HepG2 (cell line): Measurements from ENCODE around the gene CHMP1A. TPM values are rescaled to one million over a fixed set of nuclear protein-coding genes. Genes with fewer than 3 reads are reported as not detected.

Experiments
- AFF4 ChIP-seq: sonication (generic); formaldehyde crosslinking; IDR thresholded peaks from 2 replicates; pipeline ENCODE4 v1.4.0; 2020; ENCODE audit warnings: missing genetic modification reagents
- ARID2 ChIP-seq: sonication (generic); formaldehyde crosslinking; IDR thresholded peaks from 2 replicates; pipeline ENCODE4 v1.8.1; 2022; ENCODE audit warnings: mild to moderate bottlenecking, missing genetic modification reagents, borderline replicate concordance
- CREM ChIP-seq, 2 experiments: sonication (generic) in 1 of 2; formaldehyde crosslinking in 1 of 2; IDR thresholded peaks; 2 replicates each; pipeline versions ENCODE4 v1.4.0 to v1.6.1; 2016 to 2020; ENCODE audit warnings: antibody characterized with exemption in 1 of 2, mild to moderate bottlenecking in 1 of 2, missing genetic modification reagents in 1 of 2
- HNF4G ChIP-seq, 2 experiments: sonication (generic) in 1 of 2; formaldehyde crosslinking in 1 of 2; IDR thresholded peaks; 2 replicates each; pipeline versions ENCODE4 v1.4.0 to v1.6.1; 2011 to 2020; ENCODE audit warnings: borderline replicate concordance in 2 of 2, low read depth in 2 of 2, mild to moderate bottlenecking in 2 of 2, low read length in 1 of 2, missing genetic modification reagents in 1 of 2, moderate library complexity in 1 of 2
- HOXA9 ChIP-seq: sonication (generic); formaldehyde crosslinking; IDR thresholded peaks from 2 replicates; pipeline ENCODE4 v1.8.1; 2022; ENCODE audit warnings: missing genetic modification reagents, mild to moderate bottlenecking, moderate library complexity, borderline replicate concordance
- KDM3A ChIP-seq: IDR thresholded peaks from 2 replicates; pipeline ENCODE4 v1.6.1; 2018; ENCODE audit warnings: low read depth, missing compliant biosample characterization
- LCORL ChIP-seq, 2 experiments: fragments of 450-650 bp in 1 of 2; sonication (generic) in 1 of 2; formaldehyde crosslinking in 1 of 2; IDR thresholded peaks; 2 replicates each; pipeline versions ENCODE4 v1.5.0 to v1.6.1; 2017 to 2020; ENCODE audit warnings: antibody characterized with exemption in 1 of 2, missing genetic modification reagents in 1 of 2
- MIER3 ChIP-seq: IDR thresholded peaks from 2 replicates; pipeline ENCODE4 v1.6.1; 2016; ENCODE audit warnings: missing compliant biosample characterization, borderline replicate concordance
- NR2F2 ChIP-seq: IDR thresholded peaks from 2 replicates; pipeline ENCODE4 v1.6.1; 2012; ENCODE audit warnings: low read depth, inconsistent platforms, borderline replicate concordance
- PCBP2 ChIP-seq: fragments of 200-400 bp; formaldehyde crosslinking; optimal IDR thresholded peaks from 2 replicates; pipeline ENCODE3; 2018; ENCODE audit warnings: low read length, low read depth; ENCODE audit not compliant: poor library complexity, severe bottlenecking
- RAD21 ChIP-seq: fragments of 450-650 bp; formaldehyde crosslinking; IDR thresholded peaks from 2 replicates; pipeline ENCODE4 v1.5.0; 2020; ENCODE audit warnings: mild to moderate bottlenecking
- SAP130 ChIP-seq: IDR thresholded peaks from 2 replicates; pipeline ENCODE4 v1.6.1; 2016; ENCODE audit warnings: low read depth
- SUZ12 ChIP-seq: fragments of 150-350 bp; IDR thresholded peaks from 2 replicates; pipeline ENCODE4 v1.6.1; 2014; ENCODE audit warnings: low read depth, low read length
- ZBTB21 ChIP-seq: sonication (generic); formaldehyde crosslinking; IDR thresholded peaks from 2 replicates; pipeline ENCODE4 v1.4.0; 2020; ENCODE audit warnings: missing genetic modification reagents
- ZNF207 ChIP-seq: fragments of 450-650 bp; IDR thresholded peaks from 2 replicates; pipeline ENCODE4 v1.6.1; 2016; ENCODE audit warnings: antibody characterized with exemption, borderline replicate concordance
- ZNF550 ChIP-seq: sonication (generic); formaldehyde crosslinking; IDR thresholded peaks from 2 replicates; pipeline ENCODE4 v1.4.0; 2020; ENCODE audit warnings: mild to moderate bottlenecking, missing genetic modification reagents, borderline replicate concordance
- ZNF598 ChIP-seq: sonication (generic); formaldehyde crosslinking; IDR thresholded peaks from 2 replicates; pipeline ENCODE4 v1.5.1; 2020; ENCODE audit warnings: mild to moderate bottlenecking, missing genetic modification reagents, borderline replicate concordance
- ZNF646 ChIP-seq: sonication (generic); formaldehyde crosslinking; IDR thresholded peaks from 2 replicates; pipeline ENCODE4 v1.9.0; 2021; ENCODE audit warnings: mild to moderate bottlenecking, missing genetic modification reagents
- polyA plus RNA-seq, 8 experiments: library from polyadenylated mRNA; depleted of rRNA in 3 of 8; stranded (reverse) in 7 of 8; unstranded in 1 of 8; fragments of >200 nt; fragmentation: Illumina TruSeq in 4 of 8; extraction: Trizol in 4 of 8; gene quantifications; 2 replicates each; pipeline versions ENCODE4 v1.2.1 to v1.2.3, GENCODE V29; 2011 to 2016; ENCODE audit warnings: low read depth in 4 of 8, missing spikeins in 1 of 8, mixed read lengths in 1 of 8; ENCODE audit not compliant: insufficient read depth in 1 of 8
- total RNA-seq, 5 experiments: library from RNA; depleted of rRNA; stranded (reverse); fragments of >200 nt; fragmentation: Illumina TruSeq; extraction: Trizol; gene quantifications; 2 replicates each; pipeline ENCODE4 v1.2.3, GENCODE V29; 2016; ENCODE audit warnings: low read depth in 1 of 5

Gene CHMP1A
- total and polyA plus RNA-seq, 2 of the 13 experiments (the other 11 are each of a cell fraction or from before 2014, with no cell fraction given) = 69.4 to 73.3 TPM

- TF ChIP-seq HOXA9 (CRISPR knock-in tag) (peak; percentile 82; the same call in 1 of the 2 replicates), ZNF598 (CRISPR knock-in tag) (peak; percentile 16; the same call in 1 of the 2 replicates), AFF4 (no peak), ARID2 (CRISPR knock-in tag) (no peak), ZNF646 (CRISPR knock-in tag) (no peak), CREM (IDR thresholded peaks at IDR 0.05) (no peak), CREM (CRISPR knock-in tag; IDR thresholded peaks at IDR 0.05) (no peak), MIER3 (CRISPR knock-in tag) (no peak), RAD21 (peak; percentile 90), ZNF550 (CRISPR knock-in tag) (no peak), LCORL (IDR thresholded peaks at IDR 0.05) (no peak), LCORL (CRISPR knock-in tag; IDR thresholded peaks at IDR 0.05) (0 out of 2 replicates have a peak, but pooled peaks have one; percentile 4), NR2F2 (no peak), HNF4G (IDR thresholded peaks at IDR 0.05; ENCODE audit: borderline replicate concordance, low read depth, low read length) (peak; percentile 42; the same call in 1 of the 2 replicates), HNF4G (CRISPR knock-in tag; IDR thresholded peaks at IDR 0.05; ENCODE audit: borderline replicate concordance, low read depth) (no peak; the same call in 1 of the 2 replicates), SUZ12 (no peak), SAP130 (CRISPR knock-in tag) (peak; percentile 75), PCBP2 (no peak), KDM3A (CRISPR knock-in tag) (peak; percentile 62; the same call in 1 of the 2 replicates), ZNF207 (no peak), ZBTB21 (CRISPR knock-in tag) (no peak)
Observed at GRCh38 chr16:89700649-89701424, 43.3 kb upstream of the CHMP1A start (continued).
